Fibroblast of lung (primary cell): ENCODE measurements around the gene USP36. TPM values are rescaled to one million over a fixed set of nuclear protein-coding genes. Genes with fewer than 3 reads are reported as not detected.

ENCODE experiments used
- DNase-seq, 2 donors: peaks; one replicate each; pipeline versions ENCODE4 v3.0.0 to v3.0.0-alpha.2; 2010; ENCODE audit warnings: low read depth in 2 of 2
- H2AFZ ChIP-seq: 2 replicates; pipeline ENCODE4 v1.5.1; 2012; ENCODE audit warnings: low read length, control low read depth, inconsistent platforms
- H3K27ac ChIP-seq: 2 replicates; pipeline ENCODE4 v1.5.1; 2011; ENCODE audit warnings: low read length, control low read depth; ENCODE audit not compliant: insufficient read depth
- H3K27me3 ChIP-seq: 2 replicates; pipeline ENCODE4 v1.5.1; 2011; ENCODE audit warnings: mild to moderate bottlenecking, low read length; ENCODE audit not compliant: control insufficient read depth, insufficient read depth
- H3K36me3 ChIP-seq: 2 replicates; pipeline ENCODE4 v1.5.1; 2011; ENCODE audit warnings: low read length; ENCODE audit not compliant: control insufficient read depth, insufficient read depth
- H3K4me1 ChIP-seq: 2 replicates; pipeline ENCODE4 v1.5.1; 2011; ENCODE audit warnings: low read length; ENCODE audit not compliant: control insufficient read depth, insufficient read depth; ENCODE audit errors: extremely low read depth
- H3K4me2 ChIP-seq: 2 replicates; pipeline ENCODE4 v1.5.1; 2011; ENCODE audit warnings: low read length, control low read depth; ENCODE audit not compliant: insufficient read depth; ENCODE audit errors: extremely low read depth
- H3K4me3 ChIP-seq, 4 experiments: fragments of 200-600 bp in 1 of 4; sonication (generic) in 1 of 4; replicated peaks in 1 of 4; 2 replicates each; pipeline ENCODE4 v1.5.1; 2011 to 2016; ENCODE audit warnings: low read length in 4 of 4, low read depth in 3 of 4, mild to moderate bottlenecking in 3 of 4, control low read depth in 2 of 4, inconsistent platforms in 1 of 4, mixed read lengths in 1 of 4; ENCODE audit not compliant: insufficient read depth in 1 of 4; ENCODE audit errors: control extremely low read depth in 1 of 4
- H3K79me2 ChIP-seq: 2 replicates; pipeline ENCODE4 v1.5.1; 2012; ENCODE audit warnings: mild to moderate bottlenecking, low read length, inconsistent platforms; ENCODE audit not compliant: control insufficient read depth, insufficient read depth
- H3K9ac ChIP-seq: 2 replicates; pipeline ENCODE4 v1.5.1; 2011; ENCODE audit warnings: mild to moderate bottlenecking, low read length, control low read depth; ENCODE audit not compliant: insufficient read depth
- H3K9me3 ChIP-seq: 2 replicates; pipeline ENCODE4 v1.5.1; 2012; ENCODE audit warnings: low read depth, low read length; ENCODE audit not compliant: control insufficient read depth, insufficient read depth
- H4K20me1 ChIP-seq: 2 replicates; pipeline ENCODE4 v1.5.1; 2011; ENCODE audit warnings: low read length; ENCODE audit not compliant: control insufficient read depth, insufficient read depth; ENCODE audit errors: extremely low read depth
- EZH2 ChIP-seq: IDR thresholded peaks from 2 replicates; pipeline ENCODE4 v1.5.1; 2012; ENCODE audit warnings: low read length, control low read depth, mild to moderate bottlenecking; ENCODE audit errors: missing control alignments
- polyA plus RNA-seq, 2 donors: library from polyadenylated mRNA; depleted of rRNA in 1 of 2; stranded (reverse) in 1 of 2; unstranded in 1 of 2; fragments of >200 nt; gene quantifications; 2 replicates each; pipeline ENCODE4 v1.2.1, GENCODE V29; 2011 to 2012; ENCODE audit warnings: missing spikeins in 1 of 2
- total RNA-seq: library from RNA; depleted of rRNA; stranded (reverse); fragments of >200 nt; gene quantifications from 2 replicates; pipeline ENCODE4 v1.2.1, GENCODE V29; 2014
- TF ChIP-seq, protein P1 (sequence below), 2 donors: IDR thresholded peaks in 1 of 2; conservative IDR thresholded peaks in 1 of 2; 1 replicate in 1 of 2; 2 replicates in 1 of 2; pipeline ENCODE4 v1.5.1; 2011 to 2012; ENCODE audit warnings: low read length in 2 of 2, control low read depth in 1 of 2, inconsistent platforms in 1 of 2, low read depth in 1 of 2, mild to moderate bottlenecking in 1 of 2

USP36 gene
- total and polyA plus RNA-seq, 2 donors (not counting 1 experiment from before 2014, with no cell fraction given): 15.4 to 18.3 TPM

GRCh38 chr17:78828470-78829185, 12.0 kb downstream of the USP36 start:
- H3K36me3 ChIP-seq: peaks cover 37% of the 10 kb centered on the region
- H3K79me2 ChIP-seq: peaks cover 20% of the 10 kb centered on the region
- no peaks in the 10 kb centered on the region for H4K20me1 ChIP-seq
- TF ChIP-seq EZH2: no peak
- TF ChIP-seq, protein P1, sequence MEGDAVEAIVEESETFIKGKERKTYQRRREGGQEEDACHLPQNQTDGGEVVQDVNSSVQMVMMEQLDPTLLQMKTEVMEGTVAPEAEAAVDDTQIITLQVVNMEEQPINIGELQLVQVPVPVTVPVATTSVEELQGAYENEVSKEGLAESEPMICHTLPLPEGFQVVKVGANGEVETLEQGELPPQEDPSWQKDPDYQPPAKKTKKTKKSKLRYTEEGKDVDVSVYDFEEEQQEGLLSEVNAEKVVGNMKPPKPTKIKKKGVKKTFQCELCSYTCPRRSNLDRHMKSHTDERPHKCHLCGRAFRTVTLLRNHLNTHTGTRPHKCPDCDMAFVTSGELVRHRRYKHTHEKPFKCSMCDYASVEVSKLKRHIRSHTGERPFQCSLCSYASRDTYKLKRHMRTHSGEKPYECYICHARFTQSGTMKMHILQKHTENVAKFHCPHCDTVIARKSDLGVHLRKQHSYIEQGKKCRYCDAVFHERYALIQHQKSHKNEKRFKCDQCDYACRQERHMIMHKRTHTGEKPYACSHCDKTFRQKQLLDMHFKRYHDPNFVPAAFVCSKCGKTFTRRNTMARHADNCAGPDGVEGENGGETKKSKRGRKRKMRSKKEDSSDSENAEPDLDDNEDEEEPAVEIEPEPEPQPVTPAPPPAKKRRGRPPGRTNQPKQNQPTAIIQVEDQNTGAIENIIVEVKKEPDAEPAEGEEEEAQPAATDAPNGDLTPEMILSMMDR (conservative IDR thresholded peaks at IDR 0.05 in 1 of 2, IDR thresholded peaks at IDR 0.05 in 1 of 2; ENCODE audit: low read depth in 1 of 2, low read length in 2 of 2): peak; percentile 41 to 58
- H3K4me3 ChIP-seq: no peak overlapping the region
- H3K27me3 ChIP-seq: no peaks in the 10 kb centered on the region
- no peaks in the 10 kb centered on the region for H3K9me3 ChIP-seq
- no peak overlapping the region for H3K27ac ChIP-seq
- peak; percentile 56 to 66 for DNase-seq
- no peaks in the 10 kb centered on the region for H3K4me1 ChIP-seq
- no peak overlapping the region for H2AFZ ChIP-seq
- no peak overlapping the region for H3K4me2 ChIP-seq
- no peak overlapping the region for H3K9ac ChIP-seq

GRCh38 chr17:78826836-78827509, 13.6 kb downstream of the USP36 start:
- no peak overlapping the region for H3K4me2 ChIP-seq
- H3K4me3 ChIP-seq: no peak overlapping the region
- no peak for DNase-seq
- peaks cover 8% of the 10 kb centered on the region for H3K4me1 ChIP-seq
- H3K9me3 ChIP-seq: no peaks in the 10 kb centered on the region
- H3K27me3 ChIP-seq: no peaks in the 10 kb centered on the region
- peaks cover 17% of the 10 kb centered on the region for H3K79me2 ChIP-seq
- no peaks in the 10 kb centered on the region for H4K20me1 ChIP-seq
- H3K27ac ChIP-seq: no peak overlapping the region
- no peak overlapping the region for H3K9ac ChIP-seq
- H2AFZ ChIP-seq: no peak overlapping the region
- TF ChIP-seq, protein P1 (conservative IDR thresholded peaks at IDR 0.05 in 1 of 2, IDR thresholded peaks at IDR 0.05 in 1 of 2; ENCODE audit: low read depth in 1 of 2, low read length in 2 of 2): no peak
- TF ChIP-seq EZH2: no peak
- peaks cover 33% of the 10 kb centered on the region for H3K36me3 ChIP-seq

- Histone ChIP-seq H3K27ac (peak overlapping the region; percentile 14), H3K4me2 (no peak overlapping the region), H3K27me3 (no peaks in the 10 kb centered on the region), H4K20me1 (no peaks in the 10 kb centered on the region), H3K79me2 (peaks cover 19% of the 10 kb centered on the region), H3K9ac (no peak overlapping the region), H3K4me1 (peaks cover 8% of the 10 kb centered on the region), H2AFZ (no peak overlapping the region), H3K36me3 (peaks cover 37% of the 10 kb centered on the region), H3K9me3 (no peaks in the 10 kb centered on the region), H3K4me3 (no peak overlapping the region)
- DNase-seq: peak in 1 of 2 donors; percentile 37
- TF ChIP-seq EZH2: no peak
- TF ChIP-seq, protein P1 (conservative IDR thresholded peaks at IDR 0.05 in 1 of 2, IDR thresholded peaks at IDR 0.05 in 1 of 2; ENCODE audit: low read depth in 1 of 2, low read length in 2 of 2): no peak
Observed at GRCh38 chr17:78826421-78826820, 14.2 kb downstream of the USP36 start.
